ENCODE measurements around the gene ATXN1. TPM values are rescaled to one million over a fixed set of nuclear protein-coding genes. Genes with fewer than 3 reads are reported as not detected.

Gene ATXN1
- polyA plus RNA-seq, 1 of the 3 experiments (the other 2 are of a cell fraction) = 7.9 TPM

DNA sequence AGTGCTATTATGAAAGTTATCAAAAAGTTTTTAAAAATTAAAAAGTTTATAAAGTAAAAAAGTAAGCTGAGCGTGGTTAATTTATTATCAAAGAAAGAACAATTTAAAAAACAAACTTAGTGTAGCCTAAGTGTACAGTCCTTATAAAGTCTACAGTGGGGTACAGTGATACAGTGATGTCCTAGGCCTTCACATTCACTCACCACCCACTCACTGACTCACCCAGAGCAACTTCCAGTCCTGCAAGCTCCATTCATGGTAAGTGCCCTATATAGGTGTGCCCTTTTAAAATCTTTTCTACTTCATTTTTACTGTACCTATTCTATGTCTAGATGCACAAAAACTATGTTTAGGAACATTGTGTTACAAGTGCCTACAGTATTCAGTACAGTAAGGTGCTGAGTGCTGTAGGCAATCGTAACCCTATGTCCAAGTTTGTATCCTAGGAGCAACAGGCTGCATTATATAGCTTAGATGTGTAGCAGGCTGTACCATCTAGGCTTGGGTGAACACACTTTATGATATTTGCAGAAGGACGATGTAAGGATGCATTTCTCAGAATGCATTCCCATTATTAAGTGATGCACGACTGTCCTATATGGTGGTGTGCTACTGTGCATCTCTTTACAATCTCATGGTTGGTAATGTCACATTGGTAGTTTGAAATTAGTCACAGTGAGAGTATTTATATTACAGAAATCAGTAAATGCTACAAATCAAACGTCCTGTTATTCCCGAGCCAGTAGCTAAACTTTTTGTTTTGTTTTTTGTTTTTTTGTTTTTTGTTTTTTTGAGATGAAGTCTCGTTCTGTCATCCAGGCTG lies 364.6 kb downstream of the ATXN1 start:
- Histone ChIP-seq H3K9me2 (no peaks in the 10 kb centered on the region), H3K36me3 (replicated peaks in 1 of 2; ENCODE audit: control insufficient read depth in 1 of 2, insufficient read depth in 2 of 2, low read length in 1 of 2) (peaks cover 0 to 14% of the 10 kb centered on the region in 2 experiments), H4K20me1 (ENCODE audit: insufficient read depth) (no peaks in the 10 kb centered on the region), H3K9ac (no peak overlapping the region), H3K9me3 (no peaks in the 10 kb centered on the region), H3K4me1 (ENCODE audit: control insufficient read depth in 1 of 2, insufficient read depth in 2 of 2, low read depth in 1 of 2, low read length in 1 of 2) (peaks cover 5 to 21% of the 10 kb centered on the region in 2 experiments; a peak in 3 of 4 replicates), H3K27ac (ENCODE audit: low read depth in 2 of 2, low read length in 1 of 2) (no peak overlapping the region), H2AFZ (ENCODE audit: low read depth) (no peak overlapping the region), H3K79me2 (ENCODE audit: insufficient read depth) (no peaks in the 10 kb centered on the region), H3K4me3 (ENCODE audit: low read depth in 2 of 2, low read length in 1 of 2) (no peak overlapping the region), H3K4me2 (no peak overlapping the region), H3F3A (replicated peaks; ENCODE audit: insufficient read depth) (peaks cover 28% of the 10 kb centered on the region), H3K27me3 (ENCODE audit: insufficient read depth) (no peaks in the 10 kb centered on the region)
- no peak for DNase-seq
- 93% methylated on average over 7 of the region's 7 CpGs for WGBS (ENCODE audit: low lambda C conversion rate)
- POLR2A ChIA-PET = no interaction called here
- CTCF ChIA-PET = interaction anchor here (1.0 to 1.2 kb wide), 2 partner anchors 20 to 65 kb away, joined by 3 to 4 read pairs; no protein-coding TSS in a partner anchor
- TF ChIP-seq IRF3 (IDR thresholded peaks at IDR 0.05; ENCODE audit: low read depth, low read length) = no peak
- TF ChIP-seq RAD21 (IDR thresholded peaks at IDR 0.05; ENCODE audit: low read length) = no peak
- TF ChIP-seq RXRA (IDR thresholded peaks at IDR 0.05; ENCODE audit: borderline replicate concordance, low read depth) = no peak
- TF ChIP-seq, protein P1, sequence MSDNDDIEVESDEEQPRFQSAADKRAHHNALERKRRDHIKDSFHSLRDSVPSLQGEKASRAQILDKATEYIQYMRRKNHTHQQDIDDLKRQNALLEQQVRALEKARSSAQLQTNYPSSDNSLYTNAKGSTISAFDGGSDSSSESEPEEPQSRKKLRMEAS (IDR thresholded peaks at IDR 0.05; ENCODE audit: low read depth) = no peak
- TF ChIP-seq FOXM1 (IDR thresholded peaks at IDR 0.05; ENCODE audit: low read depth) = no peak

DNA sequence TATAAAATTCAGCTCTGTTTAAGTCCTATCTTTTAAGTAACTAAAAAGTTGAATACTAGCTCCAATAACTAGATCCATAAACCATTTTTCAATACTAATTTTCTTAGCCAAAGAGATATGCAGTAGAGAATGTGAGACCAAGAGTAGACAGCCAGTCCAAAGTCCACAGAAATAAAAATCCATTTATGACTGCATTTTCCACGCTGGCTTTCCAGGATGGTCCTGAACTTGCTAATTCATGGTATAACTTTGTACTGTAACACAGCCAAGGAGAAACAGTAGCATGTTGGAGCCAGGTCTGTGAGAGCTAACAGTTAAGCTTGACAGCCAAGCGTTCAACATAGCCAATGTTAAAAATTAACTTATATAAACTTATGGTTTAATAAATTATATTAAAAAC lies 366.6 kb downstream of the ATXN1 start:
- Histone ChIP-seq H3K27me3 (ENCODE audit: insufficient read depth) (no peaks in the 10 kb centered on the region), H3K9me2 (no peaks in the 10 kb centered on the region), H4K20me1 (ENCODE audit: insufficient read depth) (no peaks in the 10 kb centered on the region), H3K27ac (ENCODE audit: low read depth in 2 of 2, low read length in 1 of 2) (no peak overlapping the region), H3K79me2 (ENCODE audit: insufficient read depth) (no peaks in the 10 kb centered on the region), H3K4me2 (no peak overlapping the region), H3K4me3 (ENCODE audit: low read depth in 2 of 2, low read length in 1 of 2) (no peak overlapping the region), H3F3A (replicated peaks; ENCODE audit: insufficient read depth) (peaks cover 27% of the 10 kb centered on the region), H3K9me3 (no peaks in the 10 kb centered on the region), H3K36me3 (replicated peaks in 1 of 2; ENCODE audit: control insufficient read depth in 1 of 2, insufficient read depth in 2 of 2, low read length in 1 of 2) (peaks cover 0 to 11% of the 10 kb centered on the region in 2 experiments), H3K9ac (no peak overlapping the region), H2AFZ (ENCODE audit: low read depth) (no peak overlapping the region), H3K4me1 (ENCODE audit: control insufficient read depth in 1 of 2, insufficient read depth in 2 of 2, low read depth in 1 of 2, low read length in 1 of 2) (peaks cover 7 to 24% of the 10 kb centered on the region in 2 experiments; a peak in 3 of 4 replicates)
- 98% methylated on average over 2 of the region's 2 CpGs for WGBS (ENCODE audit: low lambda C conversion rate)
- no peak for DNase-seq
- no peak for TF ChIP-seq FOXJ3 (CRISPR knock-in tag; IDR thresholded peaks at IDR 0.05)
- no peak for TF ChIP-seq FOXM1 (IDR thresholded peaks at IDR 0.05; ENCODE audit: low read depth)
- TF ChIP-seq POLR2AphosphoS5 (IDR thresholded peaks at IDR 0.05; ENCODE audit: low read depth, low read length) = no peak
- TF ChIP-seq TAF1 (IDR thresholded peaks at IDR 0.05; ENCODE audit: borderline replicate concordance, low read depth, low read length) = no peak
- TF ChIP-seq JUND (IDR thresholded peaks at IDR 0.05) = no peak
- TF ChIP-seq EZH2phosphoT487 (IDR thresholded peaks at IDR 0.05; ENCODE audit: borderline replicate concordance, low read depth) = no peak
- no peak for TF ChIP-seq GABPA (IDR thresholded peaks at IDR 0.05; ENCODE audit: low read depth)
- TF ChIP-seq RXRA (IDR thresholded peaks at IDR 0.05; ENCODE audit: borderline replicate concordance, low read depth) = no peak
- no peak for TF ChIP-seq TCF12 (IDR thresholded peaks at IDR 0.05)
- no peak for TF ChIP-seq IRF3 (IDR thresholded peaks at IDR 0.05; ENCODE audit: low read depth, low read length)
- TF ChIP-seq PBX3 (IDR thresholded peaks at IDR 0.05) = no peak
- no peak for TF ChIP-seq NFIC (IDR thresholded peaks at IDR 0.05; ENCODE audit: borderline replicate concordance)
- TF ChIP-seq, protein P1 (IDR thresholded peaks at IDR 0.05; ENCODE audit: low read depth) = no peak
- no peak for TF ChIP-seq ELF1 (IDR thresholded peaks at IDR 0.05)
- TF ChIP-seq REST (IDR thresholded peaks at IDR 0.05; ENCODE audit: low read depth, low read length) = no peak
- no peak for TF ChIP-seq RFX5 (IDR thresholded peaks at IDR 0.05; ENCODE audit: low read length)
- no peak for TF ChIP-seq SIN3A (IDR thresholded peaks at IDR 0.05; ENCODE audit: borderline replicate concordance, low read depth, low read length)
- no peak for TF ChIP-seq EP300 (IDR thresholded peaks at IDR 0.05; ENCODE audit: borderline replicate concordance in 1 of 2, low read depth in 1 of 2, low read length in 1 of 2)
- ChIA-PET CTCF (interaction anchor here (0.9 kb wide), 1 partner anchor 9 kb away, joined by 3 read pairs; no protein-coding TSS in a partner anchor), POLR2A (no interaction called here)

Data from SK-N-SH (cell line).